GM19372 (cell line): Measurements from ENCODE around the gene KNCN.

ENCODE experiments used
- ATAC-seq: cut with Tn5 transposase; IDR thresholded peaks from one replicate; pipeline ENCODE4 v1.9.1; 2021; ENCODE audit warnings: mild to moderate bottlenecking, low read depth, moderate library complexity; ENCODE audit not compliant: unreplicated experiment

Gene KNCN

GRCh38 chr1:46526691-46527291 lies 24.7 kb downstream of the KNCN start:
- ATAC-seq = no peak

DNA sequence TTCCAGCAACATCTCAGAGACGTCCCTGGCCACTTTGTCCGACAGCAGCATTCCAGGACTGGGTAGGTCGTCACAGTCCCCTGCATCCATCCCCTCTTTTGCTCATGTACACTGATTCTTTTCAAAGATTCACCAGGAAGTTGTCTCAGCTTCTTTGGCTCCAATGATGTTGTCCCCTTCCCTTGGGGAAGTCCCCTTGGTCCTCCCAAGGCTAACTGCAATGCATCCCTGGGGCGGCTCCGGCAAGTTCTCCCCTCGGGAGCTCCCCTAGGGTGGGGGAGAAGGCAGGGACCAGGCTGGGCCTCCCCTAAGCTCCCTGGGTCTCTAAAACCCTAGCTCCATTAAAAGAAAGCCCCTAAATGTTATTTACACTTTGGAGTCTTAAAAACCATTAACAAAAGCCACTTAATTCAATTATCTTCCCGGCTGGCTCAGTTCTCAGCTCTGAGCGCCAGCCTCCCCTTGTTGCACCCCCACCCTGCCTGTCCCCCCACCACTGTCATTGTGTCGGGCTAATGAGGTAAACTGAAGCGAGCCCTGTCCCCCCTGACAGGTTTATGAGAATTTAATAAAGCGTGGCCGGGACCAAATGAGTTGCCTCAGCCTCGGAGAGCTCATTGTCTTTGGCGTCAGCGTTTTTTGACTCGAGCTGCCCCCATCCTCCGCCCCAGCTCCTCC lies 25.3 kb downstream of the KNCN start:
- ATAC-seq = no peak

DNA sequence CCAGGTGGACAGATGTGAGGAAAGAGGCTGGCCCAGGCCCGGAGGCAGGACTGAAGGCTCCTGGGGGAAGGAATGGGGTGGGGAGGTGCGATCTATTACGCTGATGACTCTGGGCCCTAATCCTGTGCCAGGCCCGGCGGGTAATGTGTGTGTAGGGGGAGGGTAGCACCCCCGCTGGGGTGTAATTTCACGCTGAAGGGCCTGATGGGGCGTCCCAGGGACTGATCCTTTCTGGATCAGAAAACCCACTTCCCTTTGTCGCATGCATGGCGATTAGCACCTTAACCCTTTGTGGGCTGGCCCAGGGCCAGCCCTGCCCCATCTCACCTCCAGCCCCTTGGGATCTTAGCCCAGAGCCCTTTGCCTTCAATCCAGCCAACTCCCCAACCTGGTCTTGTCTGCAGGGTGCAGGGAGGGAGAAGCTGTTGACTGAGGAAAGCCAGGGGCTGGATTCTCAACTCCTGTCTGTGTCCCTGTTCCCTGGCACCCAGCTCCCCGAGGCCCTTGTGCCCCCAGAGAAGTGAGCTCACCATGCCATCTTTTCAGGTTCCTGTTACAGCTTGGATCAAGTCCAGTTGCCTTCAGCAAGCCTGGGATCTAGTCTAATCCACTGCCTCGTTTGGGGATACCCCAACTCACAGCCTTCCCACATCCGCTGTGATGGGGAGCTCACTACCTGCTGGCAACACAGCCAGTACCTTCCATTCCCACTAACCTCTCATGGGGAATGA lies 26.0 kb downstream of the KNCN start:
- no peak for ATAC-seq

- ATAC-seq = no peak
Measured at GRCh38 chr1:46524843-46525242, 26.6 kb downstream of the KNCN start.

- ATAC-seq = no peak
Measured at GRCh38 chr1:46523496-46524353, 27.7 kb downstream of the KNCN start.

DNA sequence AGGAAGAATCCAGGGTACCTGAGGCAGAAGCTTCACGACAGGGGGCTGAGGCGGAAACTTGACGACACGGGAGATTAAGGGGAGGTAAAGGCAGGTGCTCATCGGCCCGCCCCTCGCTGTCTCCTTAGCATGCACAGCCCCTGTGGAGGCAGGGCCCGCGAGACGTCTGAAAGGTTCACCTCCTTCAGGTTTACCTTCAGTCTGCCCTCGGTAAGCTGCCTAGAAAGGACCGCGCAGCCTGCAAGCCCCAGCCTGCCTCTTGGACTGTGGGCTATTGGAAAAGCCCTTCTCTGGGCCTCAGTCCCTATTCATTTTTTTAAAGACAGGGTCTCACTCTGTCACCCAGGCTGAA lies 28.5 kb downstream of the KNCN start:
- ATAC-seq = no peak

DNA sequence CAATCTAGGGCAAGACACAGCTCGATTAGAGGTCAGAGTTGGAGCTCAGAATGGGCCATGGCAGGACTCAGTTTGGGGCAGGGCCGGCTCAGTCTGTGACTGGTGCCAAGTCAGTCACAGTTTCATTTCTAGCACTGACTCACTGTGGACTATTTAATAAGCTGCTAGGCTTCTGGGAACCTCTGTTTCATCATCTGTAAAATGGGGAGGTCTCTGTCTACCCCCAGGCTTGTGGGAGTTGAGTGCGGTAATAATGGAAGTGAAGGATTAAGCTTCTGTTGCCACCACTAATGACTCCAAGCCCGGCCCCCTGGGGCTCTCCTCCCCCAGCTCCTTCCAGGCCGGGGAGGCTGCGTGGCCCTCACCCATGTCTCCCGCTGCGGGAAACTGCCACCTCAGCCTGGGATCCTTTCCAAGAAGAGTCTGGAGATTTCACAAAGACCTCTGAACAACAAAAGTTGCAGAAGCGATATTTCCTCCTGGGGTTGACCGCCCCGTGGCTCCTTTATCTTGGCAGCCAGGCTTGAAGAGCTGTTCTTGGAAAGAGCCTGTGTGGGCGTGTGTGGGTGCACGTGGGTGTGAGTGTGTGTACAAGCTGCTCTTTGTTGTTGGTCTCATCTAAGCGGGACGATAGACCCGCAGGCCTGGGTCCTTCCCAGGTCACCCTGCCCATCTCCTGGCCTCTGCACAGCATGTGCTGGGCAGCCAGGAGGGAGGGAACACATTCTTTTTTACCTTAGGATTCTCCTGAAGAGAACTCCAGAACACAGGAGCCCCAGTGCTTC lies 29.1 kb downstream of the KNCN start:
- no peak for ATAC-seq

GRCh38 chr1:46521414-46521813 lies 30.0 kb downstream of the KNCN start:
- ATAC-seq = no peak

DNA sequence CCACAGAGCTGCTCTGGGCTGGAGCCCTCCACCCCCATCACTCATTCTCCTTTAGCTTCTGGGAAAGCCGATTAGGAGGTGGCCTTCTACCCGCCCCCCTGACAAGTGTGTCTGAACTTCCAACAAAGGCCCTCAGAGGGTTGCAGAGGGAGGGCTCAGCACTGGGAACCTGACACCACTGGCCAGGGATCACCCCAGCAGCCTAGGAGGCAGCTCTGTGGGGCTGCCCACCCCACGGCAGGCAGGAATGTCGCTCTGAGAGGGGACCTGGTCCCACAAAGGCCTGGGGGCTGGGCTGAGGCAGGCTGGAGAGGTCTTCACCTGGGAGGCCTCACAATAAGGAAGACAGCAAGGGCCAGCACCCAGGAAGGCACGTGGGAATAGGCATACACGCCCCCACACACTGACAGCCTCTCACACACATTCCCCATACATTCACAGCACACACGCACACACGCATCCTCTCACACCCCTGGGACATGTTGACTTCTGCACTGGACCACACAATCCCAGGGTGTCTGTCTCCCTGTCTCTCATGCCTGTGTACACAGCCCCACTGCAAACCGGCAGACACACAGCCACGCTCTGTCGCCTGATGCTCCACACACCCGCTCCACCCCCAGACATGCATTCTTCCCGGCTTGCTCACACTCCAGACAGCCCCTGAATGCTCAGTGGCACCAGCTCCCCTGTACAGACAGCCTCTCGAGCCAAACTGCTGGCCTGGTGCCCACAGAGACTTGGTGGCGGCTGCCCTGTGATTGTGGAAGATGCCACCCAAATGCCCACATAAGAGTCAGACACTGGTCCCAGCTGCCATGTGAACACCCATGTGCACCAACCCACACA lies 31.2 kb downstream of the KNCN start:
- ATAC-seq = no peak

- no peak for ATAC-seq
Measured at GRCh38 chr1:46519209-46519608, 32.2 kb downstream of the KNCN start.

- no peak for ATAC-seq
Measured at GRCh38 chr1:46517932-46518498, 33.4 kb downstream of the KNCN start.

- ATAC-seq = no peak
Measured at GRCh38 chr1:46517010-46517600, 34.3 kb downstream of the KNCN start.

DNA sequence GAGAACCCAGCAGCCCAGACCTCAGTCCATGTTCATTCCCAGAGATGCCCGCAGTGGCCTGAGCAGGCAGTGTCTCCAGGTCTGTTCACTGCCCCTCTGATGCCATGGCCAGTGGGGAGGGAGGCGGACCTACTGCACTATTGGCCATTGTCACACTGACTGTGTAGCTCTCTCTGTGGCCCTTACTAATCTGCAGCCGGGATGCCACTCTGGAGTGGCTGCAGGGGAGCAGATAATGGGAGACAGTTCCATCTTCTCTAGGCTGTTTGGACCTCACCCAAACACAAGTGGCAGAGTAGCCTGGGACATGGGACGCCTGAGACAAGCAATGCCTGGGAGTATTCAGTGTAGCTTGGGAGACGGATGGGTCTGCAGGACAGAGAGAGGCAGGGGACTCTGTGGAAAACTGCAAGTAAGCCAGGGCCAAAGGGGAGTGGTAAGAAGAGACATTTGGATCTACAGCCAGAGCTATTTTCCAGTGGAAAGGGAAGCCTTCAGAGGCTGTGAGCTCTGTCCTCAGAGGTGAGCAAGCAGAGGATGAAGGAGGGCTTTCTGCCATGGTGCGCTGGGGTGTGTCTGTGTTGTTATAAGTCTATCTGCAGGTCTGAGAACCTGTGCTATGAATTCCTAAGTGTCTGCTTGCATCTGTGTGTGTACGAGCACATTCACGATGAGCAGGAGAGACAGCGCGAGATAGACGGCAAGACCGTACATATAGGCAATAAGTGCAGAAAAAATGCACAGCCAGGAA lies 35.1 kb downstream of the KNCN start:
- ATAC-seq = no peak

GRCh38 chr1:46515576-46515975 lies 35.9 kb downstream of the KNCN start:
- ATAC-seq = no peak

GRCh38 chr1:46513536-46513935 lies 37.9 kb downstream of the KNCN start:
- ATAC-seq = no peak

DNA sequence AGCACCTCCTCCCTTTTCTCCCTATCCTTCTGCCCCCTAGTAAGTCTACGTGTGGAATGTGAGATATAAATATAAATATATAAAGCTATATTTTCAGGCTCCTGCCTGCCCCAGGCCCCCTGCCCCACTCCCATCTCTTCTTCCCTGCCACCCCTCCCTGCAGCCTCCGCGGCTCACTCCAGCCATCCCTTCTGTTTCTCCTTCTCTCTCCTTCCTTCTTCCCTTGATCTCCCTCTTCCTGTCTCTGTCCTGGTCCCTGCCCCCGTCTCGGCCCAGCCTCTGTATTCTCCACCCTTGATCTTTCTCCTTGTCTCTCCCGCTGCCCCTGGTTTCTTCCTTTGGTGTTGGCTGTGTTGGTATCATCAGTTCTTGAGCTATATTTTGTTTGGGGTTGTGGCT lies 38.7 kb downstream of the KNCN start:
- no peak for ATAC-seq

GRCh38 chr1:46512135-46512791 lies 39.2 kb downstream of the KNCN start:
- no peak for ATAC-seq

- no peak for ATAC-seq
Measured at GRCh38 chr1:46510998-46511365, 40.5 kb downstream of the KNCN start.
